IMR-90 (cell line): ENCODE data around the gene SIGLEC6. TPM values are rescaled to one million over a fixed set of nuclear protein-coding genes. Genes with fewer than 3 reads are reported as not detected.

ENCODE experiments used
- ATAC-seq: fragments of 200-7000 bp; cut with Tn5 transposase; 2 replicates; pipeline ENCODE4 v1.9.1; 2020; ENCODE audit warnings: low read depth, mild to moderate bottlenecking, moderate library complexity
- BruUV-seq: library from RNA; stranded (reverse); fragments of 400-500 nt; replicated peaks from 2 replicates; lab custom pipeline; 2021; lab: Mats Ljungman, UMichigan
- CTCF ChIA-PET: fragments of 300-600 bp; formaldehyde crosslinking; extraction: SDS; loops from one replicate; lab custom pipeline; 2021; ENCODE audit warnings: antibody characterized with exemption; lab: Yijun Ruan, JAX
- POLR2A ChIA-PET: fragments of 300-600 bp; sonication (Branson Sonifier 250); formaldehyde crosslinking; loops from one replicate; lab custom pipeline; 2022; ENCODE audit warnings: antibody characterized with exemption; ENCODE audit not compliant: unreplicated experiment; lab: Charles Lee
- DNase-seq: peaks from one replicate; pipeline ENCODE4 v3.0.0; 2013
- H2AFZ ChIP-seq: replicated peaks from 2 replicates; pipeline ENCODE3; 2013; ENCODE audit warnings: low read length, mild to moderate bottlenecking; ENCODE audit not compliant: poor library complexity
- H2AK5ac ChIP-seq: 2 replicates; pipeline ENCODE4 v1.6.1; 2013; ENCODE audit warnings: low read depth, low read length, inconsistent platforms
- H2AK9ac ChIP-seq: replicated peaks from 2 replicates; pipeline ENCODE3; 2013; ENCODE audit warnings: mild to moderate bottlenecking, low read depth, low read length, moderate library complexity; ENCODE audit not compliant: poor library complexity
- H2BK120ac ChIP-seq: 2 replicates; pipeline ENCODE4 v1.6.1; 2013; ENCODE audit warnings: low read depth, low read length, inconsistent platforms
- H2BK15ac ChIP-seq: 3 replicates; pipeline ENCODE4 v1.6.1; 2013; ENCODE audit warnings: low read depth, low read length, inconsistent platforms
- H2BK20ac ChIP-seq: 2 replicates; pipeline ENCODE4 v1.6.1; 2013; ENCODE audit warnings: low read depth, mild to moderate bottlenecking, inconsistent platforms, low read length, moderate library complexity
- H2BK5ac ChIP-seq: 2 replicates; pipeline ENCODE4 v1.6.1; 2013; ENCODE audit warnings: mild to moderate bottlenecking, low read depth, low read length, inconsistent platforms; ENCODE audit not compliant: poor library complexity, severe bottlenecking
- H3K14ac ChIP-seq: replicated peaks from 2 replicates; pipeline ENCODE4 v1.6.1; 2013; ENCODE audit warnings: low read depth, low read length, inconsistent platforms
- H3K18ac ChIP-seq: 2 replicates; pipeline ENCODE4 v1.6.1; 2013; ENCODE audit warnings: low read depth, low read length, control low read depth
- H3K23ac ChIP-seq: 2 replicates; pipeline ENCODE4 v1.6.1; 2013; ENCODE audit warnings: low read depth, low read length, inconsistent platforms
- H3K27ac ChIP-seq: 2 replicates; pipeline ENCODE4 v1.5.1; 2013; ENCODE audit warnings: mild to moderate bottlenecking, control low read depth, low read length; ENCODE audit not compliant: insufficient read depth
- H3K27me3 ChIP-seq: 2 replicates; pipeline ENCODE4 v1.6.1; 2013; ENCODE audit warnings: low read length; ENCODE audit not compliant: control insufficient read depth, insufficient read depth
- H3K36me3 ChIP-seq: 2 replicates; pipeline ENCODE4 v1.6.1; 2013; ENCODE audit warnings: low read length, mixed read lengths; ENCODE audit not compliant: control insufficient read depth, insufficient read depth
- H3K4ac ChIP-seq: 2 replicates; pipeline ENCODE4 v1.6.1; 2013; ENCODE audit warnings: low read depth, low read length, inconsistent platforms
- H3K4me1 ChIP-seq: 2 replicates; pipeline ENCODE4 v1.6.1; 2013; ENCODE audit warnings: low read length, mixed read lengths; ENCODE audit not compliant: control insufficient read depth, insufficient read depth
- H3K4me2 ChIP-seq: 2 replicates; pipeline ENCODE4 v1.6.1; 2013; ENCODE audit warnings: low read depth, mild to moderate bottlenecking, control low read depth, low read length, moderate library complexity
- H3K4me3 ChIP-seq: 2 replicates; pipeline ENCODE4 v1.5.1; 2013; ENCODE audit warnings: low read depth, mild to moderate bottlenecking, control low read depth, low read length, moderate library complexity; ENCODE audit not compliant: insufficient read depth
- H3K56ac ChIP-seq: 2 replicates; pipeline ENCODE4 v1.6.1; 2013; ENCODE audit warnings: low read length, inconsistent platforms; ENCODE audit not compliant: insufficient read depth; ENCODE audit errors: extremely low read depth
- H3K79me1 ChIP-seq, 2 experiments: 2 replicates each; pipeline ENCODE4 v1.6.1; 2013; ENCODE audit warnings: low read length in 2 of 2, inconsistent platforms in 1 of 2, low read depth in 1 of 2
- H3K9ac ChIP-seq: 2 replicates; pipeline ENCODE4 v1.6.1; 2013; ENCODE audit warnings: low read depth, low read length, control low read depth
- H3K9me1 ChIP-seq: 2 replicates; pipeline ENCODE4 v1.6.1; 2013; ENCODE audit warnings: low read length, inconsistent platforms; ENCODE audit not compliant: insufficient read depth
- H3K9me3 ChIP-seq: 2 replicates; pipeline ENCODE4 v1.6.1; 2013; ENCODE audit warnings: low read length; ENCODE audit not compliant: control insufficient read depth, insufficient read depth
- H4K20me1 ChIP-seq: 2 replicates; pipeline ENCODE4 v1.6.1; 2013; ENCODE audit warnings: low read length, inconsistent platforms; ENCODE audit not compliant: insufficient read depth
- H4K5ac ChIP-seq: 2 replicates; pipeline ENCODE4 v1.6.1; 2013; ENCODE audit warnings: mild to moderate bottlenecking, low read depth, low read length, control low read depth
- H4K8ac ChIP-seq, 2 experiments: 2 replicates each; pipeline ENCODE4 v1.6.1; 2013; ENCODE audit warnings: low read depth in 2 of 2, low read length in 2 of 2, control low read depth in 1 of 2, inconsistent platforms in 1 of 2
- H4K91ac ChIP-seq: 2 replicates; pipeline ENCODE4 v1.6.1; 2013; ENCODE audit warnings: low read depth, low read length, inconsistent platforms; ENCODE audit not compliant: insufficient read depth
- BHLHE40 ChIP-seq: fragments of 150-350 bp; IDR thresholded peaks from 2 replicates; pipeline ENCODE4 v1.6.1; 2016; ENCODE audit warnings: mild to moderate bottlenecking, low read depth, low read length
- CEBPB ChIP-seq: IDR thresholded peaks from 2 replicates; pipeline ENCODE4 v1.6.1; 2012; ENCODE audit warnings: low read depth, low read length, improper control_type of control experiment
- CHD1 ChIP-seq: IDR thresholded peaks from 2 replicates; pipeline ENCODE4 v1.6.1; 2012; ENCODE audit warnings: low read depth, low read length, improper control_type of control experiment
- CTCF ChIP-seq: conservative IDR thresholded peaks from 2 replicates; pipeline ENCODE4 v1.5.1; 2012; ENCODE audit warnings: mild to moderate bottlenecking, low read depth, low read length, improper control_type of control experiment
- ELK1 ChIP-seq: fragments of 150-350 bp; IDR thresholded peaks from 2 replicates; pipeline ENCODE4 v1.6.1; 2016; ENCODE audit warnings: low read depth, mild to moderate bottlenecking, low read length, moderate library complexity, borderline replicate concordance
- FOS ChIP-seq: fragments of 150-350 bp; IDR thresholded peaks from 2 replicates; pipeline ENCODE4 v1.6.1; 2016; ENCODE audit warnings: low read depth, low read length
- MAFK ChIP-seq: IDR thresholded peaks from 2 replicates; pipeline ENCODE4 v1.6.1; 2012; ENCODE audit warnings: low read depth, low read length, improper control_type of control experiment
- MAZ ChIP-seq: IDR thresholded peaks from 2 replicates; pipeline ENCODE4 v1.6.1; 2012; ENCODE audit warnings: low read depth, mild to moderate bottlenecking, low read length, improper control_type of control experiment, moderate library complexity, borderline replicate concordance
- MXI1 ChIP-seq: IDR thresholded peaks from 2 replicates; pipeline ENCODE4 v1.6.1; 2012; ENCODE audit warnings: low read depth, mild to moderate bottlenecking, low read length, moderate library complexity, borderline replicate concordance
- NFE2L2 ChIP-seq: fragments of 150-350 bp; IDR thresholded peaks from 2 replicates; pipeline ENCODE4 v1.6.1; 2016; ENCODE audit warnings: low read depth, mild to moderate bottlenecking, low read length
- POLR2A ChIP-seq: IDR thresholded peaks from 2 replicates; pipeline ENCODE4 v1.6.1; 2012; ENCODE audit warnings: mild to moderate bottlenecking, low read depth, low read length
- RAD21 ChIP-seq: IDR thresholded peaks from 2 replicates; pipeline ENCODE4 v1.6.1; 2012; ENCODE audit warnings: low read length, improper control_type of control experiment
- RCOR1 ChIP-seq: IDR thresholded peaks from 2 replicates; pipeline ENCODE4 v1.6.1; 2012; ENCODE audit warnings: mild to moderate bottlenecking, low read length, improper control_type of control experiment; ENCODE audit not compliant: insufficient replicate concordance
- RFX5 ChIP-seq: IDR thresholded peaks from 2 replicates; pipeline ENCODE4 v1.8.0; 2012; ENCODE audit warnings: low read depth, mild to moderate bottlenecking, low read length, moderate library complexity
- SMC3 ChIP-seq: fragments of 150-350 bp; IDR thresholded peaks from 2 replicates; pipeline ENCODE4 v1.6.1; 2016; ENCODE audit warnings: low read depth, mild to moderate bottlenecking, antibody characterized with exemption, low read length, moderate library complexity
- USF2 ChIP-seq: fragments of 150-350 bp; IDR thresholded peaks from 2 replicates; pipeline ENCODE4 v1.6.1; 2017; ENCODE audit warnings: mild to moderate bottlenecking, antibody characterized with exemption, low read length, low read depth
- WGBS, 2 experiments: methylation state at CpG; one replicate each; pipeline versions ENCODE4 v1.1.5 to v1.1.7; 2013; ENCODE audit warnings: missing lambda C conversion rate in 2 of 2; ENCODE audit not compliant: insufficient read length in 1 of 2; ENCODE audit errors: extremely low coverage in 2 of 2; 5-methylcytosine and 5-hydroxymethylcytosine counted together
- dilution Hi-C: fragments of 300-500 bp; cut with HindIII; formaldehyde crosslinking; loops from one replicate; pipeline ENCODE4 v1.14.3; 2018; ENCODE audit warnings: low sequenced_read_pairs; ENCODE audit not compliant: unreplicated experiment
- in situ Hi-C: fragments of 300-500 bp; cut with MboI; formaldehyde crosslinking; loops from 3 replicates; pipeline ENCODE4 v1.14.3; 2019; ENCODE audit warnings: low sequenced_read_pairs, inconsistent platforms, mixed read lengths
- intact Hi-C: fragments of 100-400 bp; cut with micrococcal nuclease; formaldehyde crosslinking; loops from 2 replicates; pipeline ENCODE4 v1.10.0; 2022
- polyA plus RNA-seq, 3 experiments: library from polyadenylated mRNA; depleted of rRNA; stranded (reverse); fragments of >200 nt; gene quantifications; 2 replicates each; pipeline ENCODE4 v1.2.3, GENCODE V29; 2012; ENCODE audit warnings: low replicate concordance in 1 of 3
- total RNA-seq: library from RNA; depleted of rRNA; stranded (reverse); fragments of >200 nt; gene quantifications from 2 replicates; pipeline ENCODE4 v1.2.3, GENCODE V29; 2012

SIGLEC6 gene
- total and polyA plus RNA-seq, 2 of the 4 experiments (the other 2 are of a cell fraction), result not detected

DNA sequence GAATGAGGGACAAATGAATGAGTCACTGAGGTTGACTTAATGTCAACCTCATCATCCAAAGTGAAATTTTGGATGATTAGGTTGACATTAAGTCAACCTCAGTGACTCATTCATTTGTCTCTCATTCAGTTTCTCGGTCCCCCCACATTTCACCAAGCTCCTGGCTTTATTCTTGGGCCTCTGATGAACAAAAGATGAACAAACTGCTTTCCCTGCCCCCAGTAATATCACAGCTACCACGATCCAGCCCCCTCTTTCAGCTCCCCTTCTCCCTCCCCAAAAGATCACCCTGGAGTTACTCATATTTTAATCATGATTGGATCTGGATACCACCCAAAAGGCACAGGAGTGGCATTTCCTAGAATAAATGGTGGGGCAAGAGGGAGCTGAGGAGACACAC, 42.4 kb downstream of the SIGLEC6 start:
- H3K9ac ChIP-seq, result no peak overlapping the region
- no peaks in the 10 kb centered on the region for H4K20me1 ChIP-seq
- no peak overlapping the region for H3K14ac ChIP-seq
- H4K8ac ChIP-seq, result no peak overlapping the region
- no peak overlapping the region for H2BK20ac ChIP-seq
- H4K5ac ChIP-seq, result no peak overlapping the region
- no peak overlapping the region for H3K23ac ChIP-seq
- no peak overlapping the region for H3K27ac ChIP-seq
- whole genome bisulfite sequencing, 2 experiments, result 17% methylated on average over 1 of the region's 2 CpGs; no CpG with 5 or more reads in 1 of the 2 experiments
- no peak overlapping the region for H3K4me3 ChIP-seq
- ATAC-seq (no peak), DNase-seq (no peak)
- H2AK5ac ChIP-seq, result no peak overlapping the region
- H3K18ac ChIP-seq, result no peak overlapping the region
- no peaks in the 10 kb centered on the region for H3K9me1 ChIP-seq
- H2AK9ac ChIP-seq, result no peak overlapping the region
- H2BK120ac ChIP-seq, result no peak overlapping the region
- ChIA-PET CTCF (no interaction called here), POLR2A (no interaction called here)
- TF ChIP-seq MAZ (no peak), CHD1 (no peak), USF2 (no peak), CEBPB (no peak), SMC3 (no peak), MXI1 (no peak), RCOR1 (no peak), FOS (no peak), ELK1 (no peak), POLR2A (no peak), BHLHE40 (no peak), RAD21 (no peak), MAFK (no peak), RFX5 (no peak), CTCF (no peak), NFE2L2 (no peak)
- no peaks in the 10 kb centered on the region for H3K36me3 ChIP-seq
- dilution Hi-C loops (no loop called here), intact Hi-C loops (no loop called here), in situ Hi-C loops (no loop called here)
- no peaks in the 10 kb centered on the region for H3K4me1 ChIP-seq
- peaks cover 9% of the 10 kb centered on the region for H3K9me3 ChIP-seq
- H3K79me1 ChIP-seq, result no peaks in the 10 kb centered on the region
- no peak overlapping the region for H3K4me2 ChIP-seq
- no peaks in the 10 kb centered on the region for H3K27me3 ChIP-seq
- no TSS peak for BruUV-seq
- H3K56ac ChIP-seq, result no peak overlapping the region
- H4K91ac ChIP-seq, result no peak overlapping the region
- H2BK5ac ChIP-seq, result no peak overlapping the region
- H2AFZ ChIP-seq, result no peak overlapping the region
- H3K4ac ChIP-seq, result no peak overlapping the region
- no peak overlapping the region for H2BK15ac ChIP-seq
